HG02759 (cell line): ENCODE results near the gene ADPRHL1.
"Not testable (repeated sequence)": the region's sequence is repeated elsewhere in the genome, so short reads cannot be mapped to it uniquely, and the experiment has no call there.

ENCODE experiments used
- ATAC-seq: cut with Tn5 transposase; IDR thresholded peaks from one replicate; pipeline ENCODE4 v1.9.1; 2021; ENCODE audit warnings: mild to moderate bottlenecking, moderate library complexity; ENCODE audit not compliant: unreplicated experiment

ADPRHL1 gene

DNA sequence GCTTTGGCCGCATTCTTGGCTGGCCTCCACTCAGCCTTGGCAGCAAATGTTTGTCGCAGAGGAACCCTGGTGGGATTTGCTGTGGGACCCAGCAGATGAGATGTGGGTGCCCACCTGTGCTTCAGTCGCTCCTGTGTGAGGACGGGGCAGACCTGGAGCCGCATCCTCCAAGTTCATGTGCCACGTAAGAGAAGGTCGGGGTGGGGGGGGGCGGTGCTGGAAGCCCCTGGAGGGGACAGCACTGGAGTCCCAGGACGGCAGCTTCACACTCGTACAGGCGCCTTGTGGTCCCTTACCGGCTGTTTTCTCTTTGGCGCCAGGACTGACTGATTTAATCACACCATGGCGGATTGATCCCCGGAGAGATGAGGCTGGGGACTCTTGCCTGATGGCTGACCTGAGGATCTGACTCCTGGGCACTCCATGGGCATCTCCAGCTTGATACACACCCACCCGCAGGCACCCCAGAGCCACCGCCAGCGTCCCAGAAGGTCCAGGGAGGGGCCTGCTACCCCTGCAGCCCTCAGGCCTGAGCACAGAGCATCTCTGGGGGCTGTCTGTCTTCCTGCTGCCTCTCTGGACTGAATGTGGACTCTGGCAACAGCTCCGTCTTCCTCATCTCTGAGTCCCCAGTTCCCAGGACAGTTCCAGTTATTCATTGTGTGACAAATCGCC is 79.3 kb downstream of the ADPRHL1 start:
- ATAC-seq, result no peak

DNA sequence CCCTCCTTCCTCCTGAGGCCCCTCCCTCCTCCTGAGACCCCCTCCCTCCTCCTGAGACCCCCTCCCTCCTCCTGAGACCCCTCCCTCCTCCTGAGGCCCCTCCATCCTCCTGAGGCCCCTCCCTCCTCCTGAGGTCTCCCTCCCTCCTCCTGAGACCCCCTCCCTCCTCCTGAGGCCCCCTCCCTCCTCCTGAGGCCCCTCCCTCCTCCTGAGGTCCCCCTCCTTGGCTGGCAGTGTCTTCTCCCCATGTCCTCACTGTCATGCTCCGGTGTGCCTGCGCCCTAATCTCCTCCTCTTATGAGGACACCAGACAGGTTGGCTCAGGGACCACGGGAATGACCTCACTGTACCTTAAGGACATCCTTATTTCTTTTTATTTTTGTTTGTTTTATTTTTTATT is 81.6 kb downstream of the ADPRHL1 start:
- not testable (repeated sequence) for ATAC-seq

DNA sequence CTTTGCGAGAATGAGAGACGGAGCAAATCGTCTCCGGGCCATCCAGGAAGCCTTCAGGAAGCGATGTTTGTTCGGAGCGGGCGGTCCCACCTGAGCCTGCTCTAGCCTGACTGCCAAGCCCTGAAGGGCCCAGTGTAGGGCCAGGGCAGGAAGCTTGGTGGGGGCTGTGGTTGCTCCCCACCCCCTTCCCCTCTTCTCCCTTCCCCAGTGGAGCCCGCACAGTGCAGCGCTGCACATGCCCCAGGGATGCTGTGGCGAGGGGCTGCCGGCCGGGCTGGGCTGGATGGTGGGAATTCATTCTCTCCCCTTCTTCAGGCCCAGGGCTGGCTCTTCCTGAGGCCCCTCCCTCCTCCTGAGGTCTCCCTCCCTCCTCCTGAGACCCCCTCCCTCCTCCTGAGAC is 82.2 kb downstream of the ADPRHL1 start:
- no peak for ATAC-seq

DNA sequence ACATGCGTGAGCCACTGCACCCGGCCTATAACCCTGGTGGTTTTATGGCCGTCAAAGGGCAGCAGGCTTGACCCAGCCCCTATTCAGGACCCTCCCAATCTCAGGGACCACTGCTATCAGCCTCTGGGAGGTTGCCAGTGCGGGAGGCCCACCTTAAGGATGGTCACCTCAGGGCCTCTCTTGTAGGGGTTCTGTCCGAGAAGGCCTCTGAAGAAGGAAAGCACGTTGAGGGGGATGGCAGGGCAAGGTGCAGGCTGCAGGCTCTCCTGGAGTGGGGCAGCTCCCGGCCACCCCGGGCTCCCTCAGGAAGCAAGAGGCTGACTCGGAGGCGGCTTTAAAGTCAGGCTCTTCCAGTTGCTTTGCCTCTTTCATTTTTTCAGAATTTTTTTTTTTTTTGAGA is 83.4 kb downstream of the ADPRHL1 start:
- ATAC-seq, result no peak

DNA sequence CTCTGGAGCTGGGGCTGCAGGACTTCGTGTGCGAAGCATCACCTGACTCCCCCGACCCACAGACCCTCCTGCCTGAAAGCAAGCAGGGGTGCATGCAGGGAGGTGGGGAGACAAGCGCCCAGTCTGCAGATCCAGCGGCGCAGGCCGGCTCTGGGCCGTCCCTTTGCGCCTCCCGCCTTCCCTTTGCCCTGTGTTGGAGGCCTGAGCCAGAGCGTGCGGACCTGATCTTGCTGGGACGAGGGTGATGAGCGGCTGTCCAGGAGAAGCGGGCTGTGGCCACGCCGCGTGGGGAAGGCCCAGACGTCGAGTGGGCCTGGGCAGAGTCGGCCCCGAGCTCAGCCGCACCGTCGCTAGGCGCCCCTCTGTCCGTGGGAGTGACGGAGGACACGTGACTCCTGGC is 84.1 kb downstream of the ADPRHL1 start:
- ATAC-seq, result no peak

DNA sequence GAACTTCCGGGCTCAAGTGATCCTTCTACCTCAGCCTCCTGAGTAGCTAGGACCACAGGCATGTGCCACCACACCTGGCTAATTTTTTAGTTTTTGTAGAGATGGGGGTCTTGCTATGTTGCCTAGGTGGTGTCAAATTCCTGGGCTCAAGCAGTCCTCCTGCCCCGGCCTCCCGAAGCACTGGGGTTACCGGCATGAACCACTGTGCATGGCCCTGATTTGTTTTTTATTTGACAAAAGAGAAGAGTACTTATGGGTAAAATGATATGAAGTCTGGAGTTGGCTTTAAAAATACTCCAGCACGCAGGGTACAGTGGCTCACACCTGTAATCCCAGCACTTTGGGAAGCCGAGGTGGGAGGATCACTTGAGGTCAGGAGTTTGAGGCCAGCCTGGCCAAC is 84.9 kb downstream of the ADPRHL1 start:
- not testable (repeated sequence) for ATAC-seq

DNA sequence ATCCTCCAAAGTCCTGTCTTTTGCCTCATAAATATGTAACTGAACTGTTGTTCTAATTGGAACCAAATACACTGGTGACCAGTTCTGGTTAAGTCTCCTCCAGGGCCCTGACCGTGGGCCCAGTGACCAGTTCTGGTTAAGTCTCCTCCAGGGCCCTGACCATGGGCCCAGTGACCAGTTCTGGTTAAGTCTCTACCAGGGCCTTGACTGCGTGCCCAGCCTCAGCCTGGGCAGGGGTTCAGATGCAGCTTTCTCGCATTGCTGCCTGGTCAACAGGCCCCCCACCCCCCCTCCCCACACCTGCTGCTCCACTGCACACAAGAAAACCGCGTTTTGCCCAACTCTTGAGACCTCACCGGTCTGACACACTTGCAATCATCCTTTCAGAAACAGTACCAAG is 85.5 kb downstream of the ADPRHL1 start:
- ATAC-seq, result no peak

DNA sequence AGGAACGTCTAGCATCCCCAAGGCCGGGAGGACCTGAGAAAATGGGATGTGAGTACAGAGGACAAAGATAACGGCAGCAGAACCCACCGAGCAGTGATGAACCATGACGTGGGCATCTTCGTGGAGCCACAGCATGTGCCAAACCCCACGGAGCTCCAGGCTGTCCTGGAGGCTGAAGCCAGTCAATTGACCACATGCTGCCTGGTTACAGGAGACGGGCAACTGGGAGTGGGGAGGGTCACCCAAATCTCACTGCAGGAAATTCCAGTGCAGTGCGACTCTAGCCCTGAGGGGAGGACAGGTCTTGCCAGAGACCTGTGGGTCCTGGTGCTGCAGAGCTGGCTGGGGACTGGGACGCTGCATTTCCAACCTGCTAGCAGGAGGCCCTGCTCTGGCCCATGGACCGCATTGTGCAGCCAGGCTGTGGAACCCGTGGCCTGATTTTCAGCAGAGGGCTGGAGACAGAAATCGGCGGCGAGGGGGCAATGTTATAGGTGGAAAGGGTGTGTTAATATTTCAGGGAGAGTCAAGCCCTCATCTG is 86.2 kb downstream of the ADPRHL1 start:
- ATAC-seq, result no peak

DNA sequence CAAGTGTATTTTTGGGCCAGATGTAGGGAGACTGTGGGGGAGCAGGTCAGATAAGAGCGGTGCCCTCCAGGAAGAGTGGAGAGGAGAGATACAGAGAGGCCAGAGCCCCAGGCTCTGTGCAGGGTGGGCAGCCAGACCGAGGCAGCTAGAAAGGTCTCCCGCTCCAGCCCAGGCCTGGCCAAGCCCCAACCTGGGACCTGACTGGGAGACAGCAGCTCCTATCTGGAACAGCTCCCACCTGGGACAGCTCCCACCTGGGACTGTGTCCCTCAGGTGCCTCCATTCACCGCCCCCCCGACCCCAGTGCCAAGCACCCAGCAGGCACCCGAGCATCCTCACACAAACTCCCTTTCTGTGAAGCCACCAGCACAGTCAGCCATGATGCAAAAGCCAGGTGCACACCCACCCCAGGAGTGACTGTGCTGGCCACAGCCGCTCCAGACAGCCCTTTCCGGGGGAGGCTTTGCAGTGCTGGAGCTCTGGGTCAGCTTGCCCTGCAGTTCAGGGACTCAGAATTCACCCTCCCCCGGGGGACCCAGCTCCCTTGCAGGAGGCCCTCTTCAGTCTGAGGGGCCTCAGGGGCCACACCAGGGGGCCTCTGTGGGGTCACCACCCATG is 87.2 kb downstream of the ADPRHL1 start:
- ATAC-seq, result no peak

DNA sequence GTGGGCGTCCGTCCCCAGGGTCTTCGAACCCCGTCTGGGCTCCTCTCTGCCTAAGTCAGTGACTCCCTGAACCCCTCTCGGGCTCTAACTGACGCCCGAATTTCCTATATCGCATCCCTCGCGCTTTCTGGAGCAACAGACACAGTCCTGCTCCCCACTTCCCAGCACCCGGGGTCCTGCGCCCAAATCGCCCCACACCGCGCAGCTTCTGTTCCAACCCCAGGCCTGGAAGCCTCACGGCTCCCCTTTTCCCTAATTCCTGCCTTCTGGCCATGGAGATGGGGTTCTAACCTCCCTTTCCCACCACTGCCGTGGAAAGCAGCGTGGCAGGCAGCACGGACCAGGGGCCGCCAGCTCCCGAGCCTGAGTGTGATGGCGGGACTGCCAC is 87.7 kb downstream of the ADPRHL1 start:
- no peak for ATAC-seq

DNA sequence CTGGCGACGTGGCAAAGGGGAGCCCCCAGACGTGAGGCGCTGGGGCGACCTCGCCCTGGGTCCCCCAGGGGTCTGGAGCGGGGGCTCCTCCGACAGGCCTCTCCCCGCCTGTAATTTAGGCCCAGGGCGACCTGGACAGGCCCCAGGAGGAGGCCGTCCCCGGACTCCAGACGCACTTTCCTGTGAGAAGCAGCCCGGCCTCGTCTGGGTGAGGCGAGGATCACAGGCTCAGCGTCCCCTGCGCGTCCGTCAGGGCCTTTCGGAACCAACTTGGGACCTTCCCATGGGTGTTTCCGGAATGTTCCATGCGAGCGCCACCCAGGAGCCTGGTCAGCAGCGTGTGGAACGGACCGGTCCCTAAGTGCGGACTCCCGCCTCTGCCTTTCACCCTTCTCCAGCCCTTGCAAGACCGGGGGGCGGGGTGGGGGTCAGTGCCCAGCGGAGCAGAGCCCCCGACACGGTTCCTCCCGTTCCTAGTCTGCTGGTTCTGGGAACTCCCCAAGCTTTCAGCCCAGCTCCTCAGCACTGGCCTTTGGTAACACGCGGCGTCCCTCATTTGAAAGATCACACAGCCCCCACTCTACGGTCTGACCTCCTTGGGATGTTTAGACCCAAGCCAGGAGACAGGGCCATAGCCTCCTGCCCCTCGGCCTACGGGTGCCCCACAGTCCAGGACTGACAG is 88.2 kb downstream of the ADPRHL1 start:
- ATAC-seq, result no peak

DNA sequence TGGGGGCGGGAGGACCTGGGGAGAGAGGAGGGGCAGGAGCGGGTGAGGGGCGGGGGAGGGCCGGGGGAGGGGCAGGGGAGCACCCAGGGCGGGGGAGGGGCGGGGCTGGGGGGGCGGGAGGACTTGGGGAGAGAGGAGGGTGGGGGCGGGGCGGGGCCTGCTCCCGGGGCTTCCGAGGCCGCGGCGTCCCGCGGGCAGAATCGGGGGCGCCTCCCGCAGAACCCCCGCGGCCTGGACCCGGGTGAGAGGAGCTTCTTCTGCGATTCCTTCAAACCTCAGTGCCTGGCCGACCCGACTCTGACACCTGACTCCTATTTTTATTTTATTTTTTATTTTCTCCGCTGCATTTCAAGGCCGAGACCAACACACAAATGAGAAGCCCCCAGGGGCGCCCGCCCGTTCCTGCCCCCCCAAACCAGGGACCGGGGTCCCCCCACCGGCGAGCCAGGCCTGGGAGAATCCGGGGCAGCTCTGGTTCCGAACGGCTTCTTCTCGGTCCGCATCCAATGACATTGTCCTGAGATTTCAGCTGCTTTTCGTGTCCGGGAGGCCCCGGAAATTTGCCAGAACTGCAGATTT is 88.9 kb downstream of the ADPRHL1 start:
- ATAC-seq, result no peak

DNA sequence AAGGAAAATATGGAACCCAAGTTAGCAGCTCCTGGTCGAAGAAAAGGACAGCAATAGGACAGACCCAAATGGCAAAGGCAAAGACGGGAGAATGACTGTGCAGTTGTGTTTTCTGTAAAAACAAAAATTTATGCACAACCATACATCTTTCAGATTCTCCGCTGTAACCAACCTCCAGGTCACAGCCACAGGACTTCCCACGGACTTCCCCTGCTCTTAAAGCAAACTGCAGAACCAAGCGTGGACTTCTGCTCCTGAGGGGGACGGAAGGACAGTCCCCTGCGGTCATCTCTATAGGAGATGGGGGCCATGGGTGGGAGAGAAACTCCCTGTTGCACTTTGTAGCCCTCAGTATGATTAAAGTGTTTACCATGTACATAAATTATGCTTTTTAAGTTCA is 91.9 kb downstream of the ADPRHL1 start:
- no peak for ATAC-seq

DNA sequence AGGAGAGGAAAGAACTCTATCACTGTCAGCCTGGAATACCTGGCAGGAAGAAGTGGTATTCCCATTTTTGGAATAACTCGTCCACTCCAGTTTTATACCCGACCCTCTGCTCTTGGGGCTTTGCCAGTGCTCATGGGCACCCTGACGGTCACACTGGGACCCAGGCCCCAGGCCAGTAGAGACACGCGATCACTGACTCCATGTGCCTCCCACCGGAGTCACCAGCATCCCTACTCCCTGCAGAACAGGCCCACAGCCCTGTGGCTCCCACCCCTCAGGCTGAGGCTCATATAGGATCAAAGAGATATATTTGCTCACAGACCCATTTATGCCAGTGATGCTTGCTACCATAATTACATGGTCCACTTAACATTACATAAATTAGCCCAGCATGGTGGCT is 92.8 kb downstream of the ADPRHL1 start:
- no peak for ATAC-seq

DNA sequence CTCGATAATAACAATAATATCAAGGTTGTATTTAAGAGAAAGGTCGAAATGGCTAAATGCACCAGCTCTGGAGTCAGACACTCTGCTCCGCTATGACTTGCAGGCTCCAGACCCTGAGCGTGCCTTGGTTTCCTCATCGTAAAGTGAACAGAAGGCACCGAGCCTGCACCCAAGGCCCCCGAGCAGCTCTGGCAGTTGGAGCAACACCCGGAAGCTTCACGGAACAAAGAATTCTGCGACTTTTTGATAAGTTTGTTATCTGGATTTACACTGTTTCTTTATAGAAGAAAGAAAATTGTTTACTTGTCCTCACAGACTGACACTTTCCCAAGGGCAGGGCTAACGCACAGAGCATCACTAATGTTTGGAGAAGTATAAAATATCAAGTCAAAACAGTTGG is 93.7 kb downstream of the ADPRHL1 start:
- no peak for ATAC-seq

DNA sequence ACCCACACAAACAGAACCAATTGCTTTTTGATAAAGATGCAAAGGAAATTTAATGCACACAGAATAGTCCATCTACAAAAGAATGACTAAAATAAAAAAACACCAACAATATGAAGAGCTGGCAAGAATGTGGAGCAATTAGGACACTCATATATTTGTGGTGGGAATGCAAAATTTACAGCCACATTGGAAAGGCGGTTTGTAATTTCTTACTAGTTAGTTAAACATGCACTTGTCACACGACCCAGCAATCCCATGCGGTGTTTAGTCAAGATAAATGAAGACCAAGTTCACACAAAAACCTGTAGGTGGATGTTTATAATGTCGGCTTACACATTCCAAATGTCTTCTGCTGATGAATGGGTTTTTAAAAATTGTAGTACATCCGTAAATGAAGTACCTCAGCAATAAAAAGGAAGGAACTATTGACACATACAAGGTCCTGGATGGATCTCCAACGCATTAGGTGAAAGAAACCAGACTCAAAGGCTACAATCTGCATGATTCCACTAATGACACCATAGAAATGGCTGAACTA is 94.6 kb downstream of the ADPRHL1 start:
- no peak for ATAC-seq

DNA sequence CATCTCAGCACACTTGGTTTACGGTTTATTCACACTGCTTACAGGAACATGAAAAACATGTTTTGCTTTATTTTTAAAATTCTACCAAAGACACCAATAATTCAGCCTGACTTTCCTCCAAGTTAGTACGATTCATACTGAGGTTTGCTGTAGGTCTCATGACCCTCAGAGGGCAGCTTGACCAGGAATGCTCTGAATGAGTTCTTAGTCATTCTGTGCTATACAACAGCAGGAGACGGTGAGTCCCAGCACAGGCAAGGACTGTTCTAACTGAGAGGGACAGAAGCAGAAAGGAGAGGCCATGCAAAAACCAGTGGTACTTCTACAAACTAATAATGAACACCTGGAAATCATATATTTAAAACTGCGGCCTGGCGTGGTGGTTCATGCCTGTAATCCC is 95.8 kb downstream of the ADPRHL1 start:
- ATAC-seq, result no peak

DNA sequence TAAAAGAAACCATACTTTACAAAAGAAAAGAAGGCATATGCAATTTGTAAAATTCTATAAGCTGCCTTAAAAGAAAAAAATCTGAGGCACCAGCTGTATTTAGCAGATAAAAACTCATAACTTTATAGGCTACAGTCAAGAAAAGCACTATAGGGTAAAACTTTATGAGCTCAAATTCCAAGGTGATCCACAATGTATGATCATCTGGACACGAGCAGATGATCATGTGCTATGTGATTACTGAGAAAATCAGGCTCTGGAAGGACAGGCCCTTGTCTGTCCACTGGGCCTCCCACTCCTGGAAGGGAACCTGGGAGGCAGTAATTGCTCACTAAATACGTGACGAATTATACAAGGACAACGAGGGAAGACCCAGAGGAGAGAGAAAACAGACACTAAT is 96.7 kb downstream of the ADPRHL1 start:
- no peak for ATAC-seq

DNA sequence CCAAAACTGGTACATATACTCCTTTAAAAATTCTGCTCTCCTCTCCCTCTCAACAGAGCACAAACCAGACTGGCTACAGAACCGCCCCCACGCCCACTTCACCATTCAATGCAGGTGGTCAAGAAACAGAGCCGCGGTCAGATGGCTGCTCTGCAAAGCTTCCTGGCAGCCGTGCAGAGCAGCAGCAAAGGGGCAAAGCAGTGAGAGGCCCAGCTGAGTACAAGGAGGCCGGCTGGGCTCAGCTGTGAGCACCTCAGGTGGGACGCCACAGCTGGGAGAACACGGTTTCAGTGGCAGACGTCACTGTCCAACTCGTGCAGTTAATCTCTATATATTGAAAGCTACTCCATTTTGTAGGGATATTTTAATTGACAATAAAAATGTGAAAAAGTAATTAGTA is 97.7 kb downstream of the ADPRHL1 start:
- ATAC-seq, result no peak

DNA sequence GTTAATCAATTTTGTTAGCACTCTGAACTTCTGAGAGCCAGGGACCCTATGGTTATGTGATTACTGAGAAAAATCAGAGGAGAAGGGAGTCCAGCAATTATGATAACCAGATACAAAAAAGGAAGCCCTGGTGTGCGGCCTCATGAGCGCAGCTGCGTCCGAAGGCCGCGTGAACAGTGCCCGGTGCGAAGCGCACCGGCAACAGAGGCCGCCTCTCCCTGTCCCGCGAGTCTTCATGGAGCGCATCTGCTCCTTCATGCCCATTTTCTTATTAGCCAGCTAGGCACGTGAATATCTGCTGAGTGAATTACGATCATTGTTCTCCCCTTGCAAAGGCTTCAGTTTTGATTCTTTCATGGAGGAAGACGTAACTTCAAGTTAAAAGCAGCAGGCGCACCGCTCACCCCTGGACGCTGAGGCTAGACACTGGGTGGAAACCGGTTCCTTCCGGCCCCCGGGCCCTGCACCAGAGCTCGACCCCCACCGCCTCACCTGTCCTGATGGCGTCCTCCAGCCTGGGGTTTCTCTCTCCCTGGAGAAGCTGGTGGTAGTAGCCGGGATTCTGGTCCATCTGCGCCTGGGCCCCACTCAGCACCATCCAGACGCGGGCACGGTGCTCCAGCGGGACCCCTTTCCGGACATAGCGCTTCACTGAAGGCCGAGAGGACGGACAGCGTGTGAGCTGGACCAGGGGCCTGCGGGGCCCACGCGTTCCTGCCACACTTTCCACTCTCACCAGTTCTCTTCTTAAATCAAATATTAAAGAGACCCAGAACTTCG is 98.3 kb downstream of the ADPRHL1 start:
- ATAC-seq, result no peak

DNA sequence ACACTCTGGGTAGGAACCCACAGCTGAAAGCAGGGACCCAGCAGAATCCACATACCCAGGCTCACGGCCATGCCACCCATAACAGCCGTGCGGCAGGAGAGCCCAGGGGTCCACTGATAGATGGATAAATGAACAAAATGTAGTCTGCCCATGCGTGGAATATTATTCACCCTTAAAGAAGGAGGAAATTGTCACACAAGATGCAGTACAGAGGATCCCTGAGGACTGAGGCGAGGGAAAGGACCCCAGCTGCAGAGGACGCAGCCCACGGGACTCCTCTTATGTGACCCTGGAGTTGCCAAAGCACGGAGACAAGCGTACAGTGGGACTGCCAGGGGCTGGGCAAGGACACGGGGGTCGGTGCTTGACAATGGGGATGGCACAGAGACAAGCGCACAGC is 100.0 kb downstream of the ADPRHL1 start:
- ATAC-seq, result no peak
